ENCODE results near the gene SCP2D1.

Gene SCP2D1

GRCh38 chr20:18835466-18836256, 22.1 kb downstream of the SCP2D1 start:
- no peak for DNase-seq (ENCODE audit: low read depth)
- no peak for TF ChIP-seq CTCF (IDR thresholded peaks at IDR 0.05; ENCODE audit: low read depth, low read length, missing control alignments)
- H3K4me3 ChIP-seq (ENCODE audit: low read depth, low read length), result no peak overlapping the region

- TF ChIP-seq CTCF (IDR thresholded peaks at IDR 0.05; ENCODE audit: low read depth, low read length, missing control alignments), result no peak
- DNase-seq (ENCODE audit: low read depth), result no peak
- H3K4me3 ChIP-seq (ENCODE audit: low read depth, low read length), result no peak overlapping the region
Observed at GRCh38 chr20:18837718-18838117, 24.1 kb downstream of the SCP2D1 start.

GRCh38 chr20:18839507-18840247, 26.1 kb downstream of the SCP2D1 start:
- no peak for DNase-seq (ENCODE audit: low read depth)
- H3K4me3 ChIP-seq (ENCODE audit: low read depth, low read length), result no peak overlapping the region
- no peak for TF ChIP-seq CTCF (IDR thresholded peaks at IDR 0.05; ENCODE audit: low read depth, low read length, missing control alignments)

DNA sequence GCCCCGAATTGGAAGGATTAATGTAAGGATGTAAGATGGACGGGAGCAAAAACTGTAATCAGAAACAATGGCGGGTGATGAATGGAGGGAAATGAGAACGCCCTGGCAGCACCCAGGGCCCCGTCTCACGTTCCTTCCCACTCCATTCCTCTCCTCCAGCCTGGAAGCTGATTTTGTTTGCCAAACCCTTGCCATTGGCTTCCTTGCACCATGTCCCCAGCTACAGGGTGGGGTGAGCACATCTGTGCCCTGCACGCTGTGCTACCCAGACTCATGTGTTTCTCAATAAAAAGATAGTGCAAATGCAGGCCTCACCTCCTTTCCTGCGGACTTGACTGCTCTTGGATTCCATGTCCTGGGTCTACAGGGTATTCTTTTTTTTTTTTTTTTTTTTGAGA, 26.7 kb downstream of the SCP2D1 start:
- H3K4me3 ChIP-seq (ENCODE audit: low read depth, low read length), result no peak overlapping the region
- no peak for TF ChIP-seq CTCF (IDR thresholded peaks at IDR 0.05; ENCODE audit: low read depth, low read length, missing control alignments)
- no peak for DNase-seq (ENCODE audit: low read depth)

DNA sequence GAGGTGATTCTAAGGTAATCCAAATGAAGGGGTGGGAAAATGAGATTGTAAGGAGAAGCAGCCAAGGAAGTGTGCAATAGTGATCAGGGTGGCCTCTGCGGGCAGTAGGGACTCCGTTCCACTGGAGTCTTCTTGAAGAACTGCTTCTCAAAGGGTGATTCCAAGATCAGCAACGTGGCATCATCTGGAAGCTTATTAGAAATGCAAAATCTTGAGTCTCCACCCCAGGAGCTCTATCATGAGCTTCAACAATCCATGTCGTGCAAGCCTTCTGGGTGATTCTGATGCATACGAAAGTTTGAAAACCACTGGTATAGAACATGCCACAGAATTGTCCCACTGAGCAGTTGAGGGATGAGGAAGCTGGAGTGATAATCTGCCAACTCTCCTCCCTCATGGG, 31.4 kb downstream of the SCP2D1 start:
- no peak for DNase-seq (ENCODE audit: low read depth)
- no peak overlapping the region for H3K4me3 ChIP-seq (ENCODE audit: low read depth, low read length)
- no peak for TF ChIP-seq CTCF (IDR thresholded peaks at IDR 0.05; ENCODE audit: low read depth, low read length, missing control alignments)

GRCh38 chr20:18847226-18847755, 33.7 kb downstream of the SCP2D1 start:
- no peak for TF ChIP-seq CTCF (IDR thresholded peaks at IDR 0.05; ENCODE audit: low read depth, low read length, missing control alignments)
- H3K4me3 ChIP-seq (ENCODE audit: low read depth, low read length), result no peak overlapping the region
- DNase-seq (ENCODE audit: low read depth), result no peak

All from GM12864 (cell line).